Endothelial cell of umbilical vein (primary cell): ENCODE data around the gene PKNOX2.

ENCODE experiments used
- EZH2 ChIP-seq: IDR thresholded peaks from 2 replicates; pipeline ENCODE4 v1.6.1; 2012; ENCODE audit warnings: borderline replicate concordance, low read depth, mild to moderate bottlenecking, moderate library complexity, low read length, inconsistent platforms; ENCODE audit not compliant: severe bottlenecking
- GATA2 ChIP-seq: IDR thresholded peaks from 2 replicates; pipeline ENCODE4 v1.7.0; 2011; ENCODE audit warnings: low read depth, mild to moderate bottlenecking, moderate library complexity, mixed read lengths, low read length; ENCODE audit not compliant: insufficient read length, insufficient read depth
- POLR2A ChIP-seq: IDR thresholded peaks from 2 replicates; pipeline ENCODE4 v1.6.1; 2012; ENCODE audit warnings: low read depth, mild to moderate bottlenecking, control low read depth, low read length
- POLR2AphosphoS5 ChIP-seq: IDR thresholded peaks from 2 replicates; pipeline ENCODE4 v1.6.1; 2012; ENCODE audit warnings: low read depth, mild to moderate bottlenecking, control low read depth, low read length, moderate library complexity; ENCODE audit not compliant: insufficient read depth
- TF ChIP-seq, protein P1 (sequence below), 2 donors: IDR thresholded peaks; 1 replicate in 1 of 2; 2 replicates in 1 of 2; pipeline ENCODE4 v1.5.1; 2011; ENCODE audit warnings: low read length in 2 of 2, mild to moderate bottlenecking in 2 of 2, moderate library complexity in 2 of 2, control low read depth in 1 of 2, inconsistent platforms in 1 of 2, low read depth in 1 of 2; ENCODE audit not compliant: insufficient read depth in 1 of 2; ENCODE audit errors: extremely low read depth in 1 of 2
- TF ChIP-seq, protein P2 (sequence below): IDR thresholded peaks from 2 replicates; pipeline ENCODE4 v1.6.1; 2011; ENCODE audit not compliant: insufficient read depth, insufficient read length

DNA sequence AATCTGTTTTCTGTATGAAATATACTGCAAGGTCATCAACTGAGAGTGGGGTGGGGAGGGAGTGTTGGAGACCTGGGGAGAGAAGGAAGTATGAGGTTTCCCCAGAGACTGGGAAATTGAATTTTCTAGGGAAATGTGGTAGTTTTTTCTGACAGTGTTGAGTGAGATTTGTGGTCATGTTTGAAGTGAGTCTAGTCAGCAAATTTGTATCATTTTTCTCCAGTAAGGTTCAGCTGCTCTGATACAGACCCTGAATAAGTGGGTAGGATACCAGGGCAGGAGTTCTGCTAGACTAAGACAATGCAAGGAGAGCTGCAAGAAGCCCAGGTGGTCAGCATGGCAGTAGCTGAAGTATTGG lies 112.0 kb downstream of the PKNOX2 start:
- TF ChIP-seq, protein P1, sequence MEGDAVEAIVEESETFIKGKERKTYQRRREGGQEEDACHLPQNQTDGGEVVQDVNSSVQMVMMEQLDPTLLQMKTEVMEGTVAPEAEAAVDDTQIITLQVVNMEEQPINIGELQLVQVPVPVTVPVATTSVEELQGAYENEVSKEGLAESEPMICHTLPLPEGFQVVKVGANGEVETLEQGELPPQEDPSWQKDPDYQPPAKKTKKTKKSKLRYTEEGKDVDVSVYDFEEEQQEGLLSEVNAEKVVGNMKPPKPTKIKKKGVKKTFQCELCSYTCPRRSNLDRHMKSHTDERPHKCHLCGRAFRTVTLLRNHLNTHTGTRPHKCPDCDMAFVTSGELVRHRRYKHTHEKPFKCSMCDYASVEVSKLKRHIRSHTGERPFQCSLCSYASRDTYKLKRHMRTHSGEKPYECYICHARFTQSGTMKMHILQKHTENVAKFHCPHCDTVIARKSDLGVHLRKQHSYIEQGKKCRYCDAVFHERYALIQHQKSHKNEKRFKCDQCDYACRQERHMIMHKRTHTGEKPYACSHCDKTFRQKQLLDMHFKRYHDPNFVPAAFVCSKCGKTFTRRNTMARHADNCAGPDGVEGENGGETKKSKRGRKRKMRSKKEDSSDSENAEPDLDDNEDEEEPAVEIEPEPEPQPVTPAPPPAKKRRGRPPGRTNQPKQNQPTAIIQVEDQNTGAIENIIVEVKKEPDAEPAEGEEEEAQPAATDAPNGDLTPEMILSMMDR (IDR thresholded peaks at IDR 0.05; ENCODE audit: extremely low read depth in 1 of 2, insufficient read depth in 1 of 2, low read depth in 1 of 2, low read length in 2 of 2): no peak
- no peak for TF ChIP-seq POLR2A
- TF ChIP-seq GATA2: no peak
- no peak for TF ChIP-seq POLR2AphosphoS5
- TF ChIP-seq EZH2: no peak
- TF ChIP-seq, protein P2, sequence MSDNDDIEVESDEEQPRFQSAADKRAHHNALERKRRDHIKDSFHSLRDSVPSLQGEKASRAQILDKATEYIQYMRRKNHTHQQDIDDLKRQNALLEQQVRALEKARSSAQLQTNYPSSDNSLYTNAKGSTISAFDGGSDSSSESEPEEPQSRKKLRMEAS: no peak
